ENCODE results near the gene C10orf90.

DNA sequence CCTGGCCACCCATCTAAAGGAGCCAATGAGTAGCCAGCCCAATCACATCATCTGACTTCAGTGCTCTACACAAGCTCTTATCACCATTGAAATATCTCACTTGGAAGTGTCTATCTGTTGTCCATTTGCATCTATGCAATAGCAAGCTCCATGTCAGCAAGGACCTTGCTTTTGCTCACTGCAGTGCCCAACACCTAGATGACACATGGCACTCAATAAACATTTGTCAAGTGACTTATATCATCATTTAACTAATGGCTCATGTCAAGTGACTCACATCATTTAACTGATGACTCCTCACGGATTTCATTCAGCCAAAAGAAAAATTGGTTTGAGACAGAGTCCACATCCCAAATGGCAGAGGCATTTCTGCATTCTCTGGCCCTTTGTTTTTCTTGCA lies 189.3 kb downstream of the C10orf90 start:
- TF ChIP-seq, protein P1, sequence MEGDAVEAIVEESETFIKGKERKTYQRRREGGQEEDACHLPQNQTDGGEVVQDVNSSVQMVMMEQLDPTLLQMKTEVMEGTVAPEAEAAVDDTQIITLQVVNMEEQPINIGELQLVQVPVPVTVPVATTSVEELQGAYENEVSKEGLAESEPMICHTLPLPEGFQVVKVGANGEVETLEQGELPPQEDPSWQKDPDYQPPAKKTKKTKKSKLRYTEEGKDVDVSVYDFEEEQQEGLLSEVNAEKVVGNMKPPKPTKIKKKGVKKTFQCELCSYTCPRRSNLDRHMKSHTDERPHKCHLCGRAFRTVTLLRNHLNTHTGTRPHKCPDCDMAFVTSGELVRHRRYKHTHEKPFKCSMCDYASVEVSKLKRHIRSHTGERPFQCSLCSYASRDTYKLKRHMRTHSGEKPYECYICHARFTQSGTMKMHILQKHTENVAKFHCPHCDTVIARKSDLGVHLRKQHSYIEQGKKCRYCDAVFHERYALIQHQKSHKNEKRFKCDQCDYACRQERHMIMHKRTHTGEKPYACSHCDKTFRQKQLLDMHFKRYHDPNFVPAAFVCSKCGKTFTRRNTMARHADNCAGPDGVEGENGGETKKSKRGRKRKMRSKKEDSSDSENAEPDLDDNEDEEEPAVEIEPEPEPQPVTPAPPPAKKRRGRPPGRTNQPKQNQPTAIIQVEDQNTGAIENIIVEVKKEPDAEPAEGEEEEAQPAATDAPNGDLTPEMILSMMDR (IDR thresholded peaks at IDR 0.05; ENCODE audit: insufficient read depth, low read length, poor library complexity, severe bottlenecking): no peak
- TF ChIP-seq EZH2phosphoT487 (conservative IDR thresholded peaks at IDR 0.05; ENCODE audit: low read length): no peak

Measured in SU-DHL-6 (cell line).